HG03469 (cell line): ENCODE data around the gene S100A7A.
"Not testable (repeated sequence)": the region's sequence is repeated elsewhere in the genome, so short reads cannot be mapped to it uniquely, and the experiment has no call there.

Source experiments
- ATAC-seq: cut with Tn5 transposase; IDR thresholded peaks from one replicate; pipeline ENCODE4 v1.9.1; 2021; ENCODE audit warnings: mild to moderate bottlenecking, moderate library complexity, moderate number of reproducible peaks; ENCODE audit not compliant: unreplicated experiment

The S100A7A gene

DNA sequence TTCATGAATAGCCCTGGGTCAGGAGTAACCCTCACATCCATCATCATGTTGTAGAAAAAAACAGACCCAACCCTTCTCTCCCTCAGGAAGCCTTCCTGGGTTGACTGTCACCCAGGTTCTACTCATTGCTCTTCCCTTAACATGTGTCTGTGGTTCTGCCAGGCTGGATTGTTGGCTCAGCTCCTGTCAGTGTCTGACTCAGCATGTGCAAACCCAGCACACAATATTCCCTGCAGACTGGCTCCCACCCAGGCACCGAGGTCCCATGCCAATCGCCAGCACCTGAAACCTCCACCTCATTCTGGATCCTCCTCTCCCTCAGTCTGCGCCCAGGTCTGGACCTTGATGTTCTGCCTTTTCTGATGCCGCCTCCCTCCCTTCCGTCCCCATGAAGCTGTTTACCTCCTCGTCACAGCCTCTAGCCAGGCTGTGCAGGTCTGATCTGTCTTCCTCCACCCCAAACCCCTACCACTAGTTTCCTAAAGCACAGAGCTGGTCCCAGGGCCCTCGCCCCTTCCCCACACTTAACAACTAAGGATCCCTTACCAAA lies 21.1 kb upstream of the S100A7A start:
- ATAC-seq = no peak

DNA sequence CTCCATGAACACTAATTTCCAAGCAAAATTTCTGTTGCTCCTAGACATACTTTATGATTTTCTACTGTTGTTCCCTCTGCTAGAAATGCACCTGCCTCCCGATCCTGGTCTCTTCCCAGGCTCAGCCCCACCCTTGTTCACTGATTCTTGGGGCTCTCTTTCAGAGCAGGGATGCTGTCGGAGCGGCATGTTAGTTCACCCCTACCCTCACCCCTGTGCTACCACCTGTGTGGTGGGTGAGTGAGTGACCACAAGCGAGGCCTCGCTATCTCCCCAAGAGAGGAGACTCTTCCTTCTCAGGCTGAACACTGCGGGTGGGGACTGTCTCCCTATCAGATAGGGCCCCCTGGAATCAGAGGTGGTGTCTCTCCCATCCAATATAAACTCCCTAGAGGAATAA lies 20.5 kb upstream of the S100A7A start:
- ATAC-seq = no peak

DNA sequence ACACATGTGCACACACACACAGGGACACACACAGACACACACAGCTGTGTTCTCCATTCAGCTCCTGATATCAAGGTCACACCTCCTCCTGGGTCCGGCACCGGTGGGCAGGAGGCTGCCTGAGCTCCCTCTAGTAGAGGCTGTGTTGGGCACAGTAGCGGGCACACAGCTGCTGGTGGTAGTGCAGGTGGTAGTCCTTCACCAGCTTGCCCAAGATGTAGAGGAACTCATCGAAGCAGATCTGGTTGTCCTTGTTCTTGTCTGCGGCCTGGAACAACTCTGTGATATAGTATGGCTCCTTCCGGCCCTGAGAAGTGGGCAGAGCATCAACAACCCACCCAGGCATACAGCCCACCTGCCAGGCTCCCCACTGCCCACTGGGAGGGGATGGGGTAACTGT lies 19.9 kb upstream of the S100A7A start:
- ATAC-seq = no peak

DNA sequence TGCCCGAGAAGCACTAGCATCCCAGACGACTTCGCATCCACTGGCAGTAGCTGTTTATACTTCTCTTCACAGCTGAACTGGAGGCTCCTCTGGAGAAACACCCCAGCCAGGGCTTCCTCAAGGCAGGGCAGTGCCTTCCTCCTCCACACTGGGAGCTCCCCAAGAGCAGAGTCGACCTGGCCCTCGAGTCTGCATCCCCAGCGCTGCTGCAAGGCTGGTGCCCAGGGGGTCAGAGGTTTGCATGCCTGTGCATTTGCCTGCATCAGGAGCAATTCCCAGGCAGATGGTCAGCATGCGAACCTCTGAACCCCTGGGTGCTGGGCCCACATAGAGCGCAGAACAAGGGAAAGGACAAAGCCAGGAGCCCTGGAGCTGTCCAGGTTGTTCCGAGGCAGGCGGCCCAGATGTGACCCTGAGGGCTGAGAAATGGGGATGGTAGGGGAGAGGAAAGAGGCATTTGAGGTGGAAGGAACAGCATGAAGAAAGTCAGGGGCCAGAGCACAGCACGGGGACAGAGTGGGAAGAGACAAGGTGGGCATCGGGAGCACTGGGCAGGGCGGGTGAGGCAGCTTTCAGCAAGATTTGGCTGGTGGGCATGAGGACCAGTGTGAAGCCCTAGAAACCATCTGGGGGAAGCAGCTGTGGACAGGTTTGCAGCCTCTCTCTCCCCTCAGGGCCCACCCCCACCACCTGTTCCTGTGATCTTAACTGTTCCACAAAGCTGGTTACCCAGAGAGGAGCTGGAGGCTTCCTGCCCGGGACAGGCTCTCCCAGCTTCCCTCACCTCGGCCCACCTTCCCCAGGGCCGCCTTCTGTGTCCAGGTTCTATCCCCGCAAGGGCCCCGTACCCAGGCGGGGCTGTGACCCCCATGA lies 19.0 kb upstream of the S100A7A start:
- no peak for ATAC-seq

DNA sequence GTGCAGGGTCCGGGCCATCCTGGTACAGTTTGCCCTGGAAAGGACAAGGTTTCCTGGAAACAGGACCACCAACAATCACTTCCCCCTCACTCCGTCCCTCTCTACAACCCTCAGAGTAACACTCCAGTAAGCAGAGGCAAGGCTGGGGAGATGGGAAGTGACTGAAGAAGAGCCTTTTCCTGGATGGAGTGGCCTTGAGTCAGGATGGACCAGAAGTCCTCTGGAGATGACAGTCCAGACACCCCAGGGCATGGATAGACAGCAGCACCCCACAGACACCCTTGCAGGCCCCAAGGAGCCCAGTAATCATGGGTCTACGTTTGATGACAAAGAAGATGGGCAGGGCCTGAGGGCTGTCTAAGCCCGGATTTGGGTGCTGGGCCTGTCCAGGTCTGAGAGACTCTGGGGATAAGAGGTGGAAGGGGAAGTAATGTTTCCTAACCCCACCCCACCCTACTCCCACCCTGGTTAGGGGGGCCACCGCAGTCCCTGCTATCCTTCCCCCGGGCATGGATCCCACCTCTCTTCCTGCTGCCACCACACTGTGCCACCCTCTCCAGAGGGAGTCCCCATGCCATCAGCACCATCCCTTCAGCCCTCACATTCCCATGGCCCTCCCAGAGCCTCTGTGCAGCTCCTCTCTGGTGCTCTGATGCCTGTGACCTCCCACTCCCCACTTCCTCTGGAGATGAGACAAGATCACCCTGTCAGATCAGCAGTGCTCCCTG lies 18.2 kb upstream of the S100A7A start:
- ATAC-seq = no peak

DNA sequence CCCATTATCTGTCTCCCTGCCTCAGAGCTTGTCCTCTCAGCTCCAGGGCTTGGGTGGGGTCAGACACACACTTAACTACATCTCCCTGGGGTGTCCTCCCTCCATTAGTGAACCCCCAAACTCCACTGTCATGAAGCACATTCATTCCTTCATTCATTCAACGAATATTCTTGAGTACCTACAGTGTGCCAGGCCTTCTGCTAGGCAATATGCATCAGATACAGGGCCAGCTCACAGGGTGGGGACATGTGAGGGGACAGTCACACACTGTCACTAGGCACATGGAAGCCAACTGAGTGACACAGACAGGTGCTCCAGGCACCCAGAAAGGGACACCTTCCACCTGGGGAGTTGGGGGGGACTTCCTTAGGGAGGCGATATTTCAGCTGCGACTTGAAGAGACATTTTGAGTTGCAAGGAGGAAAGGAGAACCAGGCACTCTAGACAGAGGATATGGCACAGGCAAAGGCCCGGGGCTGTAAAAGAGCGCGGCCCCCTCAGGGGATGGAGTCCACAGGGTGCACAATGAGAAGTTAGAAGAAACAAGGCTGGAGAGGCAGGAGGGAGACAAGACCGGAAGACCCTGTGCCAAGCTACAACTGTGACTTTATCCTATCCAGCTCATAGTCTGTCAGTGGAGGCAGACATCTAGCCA lies 16.8 kb upstream of the S100A7A start:
- ATAC-seq = no peak

DNA sequence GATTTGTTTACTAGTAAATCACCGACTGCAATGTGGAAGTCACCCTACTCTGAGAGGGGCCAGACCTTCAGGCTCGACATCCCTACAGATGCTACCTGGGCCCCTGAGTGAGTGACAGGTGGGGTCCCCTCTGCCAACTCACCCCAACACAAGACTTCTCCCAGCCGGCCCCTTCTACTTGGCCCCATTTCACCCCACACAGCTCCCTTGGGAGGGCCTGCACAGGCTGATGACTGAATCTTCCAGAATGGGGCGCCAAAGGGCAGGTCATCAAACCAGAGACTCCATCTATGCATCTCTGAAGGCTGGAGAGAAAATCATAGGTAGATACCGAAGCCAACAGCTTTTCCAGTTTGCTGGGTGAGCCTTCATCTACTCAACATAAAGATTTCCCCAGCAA lies 16.1 kb upstream of the S100A7A start:
- ATAC-seq = no peak

DNA sequence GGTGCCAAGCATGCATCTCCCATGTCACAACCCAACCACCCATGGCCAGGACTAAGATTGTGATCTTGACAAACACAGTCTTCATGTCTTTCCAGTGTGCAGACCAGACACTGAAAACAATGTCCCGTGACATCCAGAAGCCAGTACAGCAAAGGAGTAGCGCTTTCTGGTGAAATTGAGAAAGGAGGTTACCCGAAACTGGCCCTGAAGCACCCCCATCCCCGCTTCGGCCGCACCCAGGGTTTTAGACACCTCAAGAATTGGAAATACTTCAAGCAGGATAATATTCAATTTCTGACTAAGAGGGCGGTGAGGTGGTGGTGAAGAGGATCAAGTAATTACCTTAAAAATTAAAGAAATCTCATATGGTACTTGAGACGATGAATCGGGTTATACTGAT lies 14.9 kb upstream of the S100A7A start:
- ATAC-seq = no peak

DNA sequence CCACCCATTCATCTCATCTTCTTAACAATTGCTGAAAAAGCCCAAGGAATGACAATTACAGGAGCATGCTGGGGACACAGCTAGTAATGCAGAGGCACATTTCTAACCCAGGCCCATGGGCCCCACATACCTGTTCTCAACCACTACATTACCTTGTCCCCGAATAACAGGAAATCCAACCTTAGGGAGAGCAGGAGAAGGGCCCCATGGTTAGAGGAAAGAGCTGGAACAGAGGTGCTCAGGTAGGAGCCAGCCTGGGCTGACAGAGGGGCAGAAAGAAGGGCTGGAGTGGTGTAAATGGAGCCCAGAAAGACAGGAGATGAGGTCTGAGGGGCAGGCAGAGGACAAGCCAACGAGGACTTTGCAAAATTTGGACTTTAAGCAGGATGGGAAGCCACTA lies 14.1 kb upstream of the S100A7A start:
- ATAC-seq = no peak

DNA sequence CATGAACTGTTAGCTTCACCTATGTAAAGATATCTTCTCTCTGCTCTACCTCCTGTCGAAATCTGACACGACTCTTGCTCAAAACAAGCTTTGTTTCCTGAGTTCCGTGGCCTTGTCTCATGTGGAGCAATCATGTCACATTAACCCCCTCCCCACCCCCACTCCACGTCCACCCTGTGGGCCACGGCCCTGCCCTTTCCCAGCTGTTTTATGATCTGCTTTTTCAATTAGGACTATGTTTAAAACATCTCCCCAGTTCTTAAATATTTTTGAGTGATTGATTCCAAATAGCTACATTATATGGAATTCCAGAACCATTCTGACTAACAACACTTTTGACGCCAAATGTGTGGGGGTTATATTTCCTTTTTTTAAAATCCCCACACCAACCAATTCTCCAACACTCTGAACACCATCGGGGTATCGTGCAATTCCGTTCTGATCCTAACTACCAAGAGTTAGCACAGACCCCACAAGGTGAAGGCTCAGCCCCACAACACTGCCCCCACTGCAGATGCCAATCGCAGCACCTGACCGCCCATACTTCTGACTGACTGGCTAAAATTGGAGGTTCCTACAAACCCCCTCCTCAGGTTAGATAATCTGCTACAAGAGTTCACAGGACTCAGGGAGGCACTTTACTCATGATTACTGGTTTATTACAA lies 12.8 kb upstream of the S100A7A start:
- ATAC-seq = no peak

DNA sequence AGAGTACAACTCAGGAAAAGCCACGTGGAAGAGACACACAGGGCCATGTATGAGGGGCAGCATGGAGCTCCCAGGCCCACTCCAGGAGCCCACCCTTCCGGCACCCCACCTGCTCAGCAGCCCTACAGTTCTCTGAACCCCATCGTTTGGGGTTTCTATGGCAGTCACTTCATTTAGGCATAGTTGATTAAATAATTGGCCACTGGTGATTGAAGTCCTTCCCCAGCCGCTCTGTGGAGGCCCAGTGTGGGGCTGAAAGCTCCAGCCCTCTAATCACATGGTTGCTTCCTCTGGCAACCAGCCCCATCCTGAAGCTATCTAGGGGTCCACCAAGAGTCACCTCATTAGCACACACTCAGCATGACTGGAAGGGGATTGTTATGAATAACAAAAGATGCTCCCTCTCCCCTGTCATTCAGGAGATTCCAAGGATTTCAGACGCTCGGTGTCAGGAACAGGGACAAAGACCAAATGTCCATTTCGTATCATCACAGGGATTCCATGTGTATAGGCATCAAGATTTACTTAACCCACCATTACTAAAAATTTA lies 12.2 kb upstream of the S100A7A start:
- ATAC-seq = no peak

DNA sequence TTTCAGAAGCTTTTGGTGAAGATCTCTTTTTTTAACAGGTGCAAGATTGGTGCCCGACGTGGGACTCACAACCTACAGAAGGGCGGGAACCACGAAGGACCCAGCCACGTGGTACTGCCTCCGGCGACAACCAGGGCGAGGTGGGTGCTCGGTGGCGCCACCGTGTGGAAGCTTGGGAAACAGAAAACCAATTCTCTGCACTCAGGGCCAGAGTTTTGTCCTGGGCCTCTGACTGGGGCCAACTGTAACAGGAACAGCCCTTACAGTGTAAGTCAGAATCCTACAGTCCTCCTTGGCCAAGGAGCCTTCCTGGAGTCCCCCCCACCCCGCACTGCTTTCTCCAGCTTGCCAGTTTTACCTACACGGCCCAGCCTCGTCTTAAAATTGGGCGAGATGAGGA lies 11.6 kb upstream of the S100A7A start:
- no peak for ATAC-seq

DNA sequence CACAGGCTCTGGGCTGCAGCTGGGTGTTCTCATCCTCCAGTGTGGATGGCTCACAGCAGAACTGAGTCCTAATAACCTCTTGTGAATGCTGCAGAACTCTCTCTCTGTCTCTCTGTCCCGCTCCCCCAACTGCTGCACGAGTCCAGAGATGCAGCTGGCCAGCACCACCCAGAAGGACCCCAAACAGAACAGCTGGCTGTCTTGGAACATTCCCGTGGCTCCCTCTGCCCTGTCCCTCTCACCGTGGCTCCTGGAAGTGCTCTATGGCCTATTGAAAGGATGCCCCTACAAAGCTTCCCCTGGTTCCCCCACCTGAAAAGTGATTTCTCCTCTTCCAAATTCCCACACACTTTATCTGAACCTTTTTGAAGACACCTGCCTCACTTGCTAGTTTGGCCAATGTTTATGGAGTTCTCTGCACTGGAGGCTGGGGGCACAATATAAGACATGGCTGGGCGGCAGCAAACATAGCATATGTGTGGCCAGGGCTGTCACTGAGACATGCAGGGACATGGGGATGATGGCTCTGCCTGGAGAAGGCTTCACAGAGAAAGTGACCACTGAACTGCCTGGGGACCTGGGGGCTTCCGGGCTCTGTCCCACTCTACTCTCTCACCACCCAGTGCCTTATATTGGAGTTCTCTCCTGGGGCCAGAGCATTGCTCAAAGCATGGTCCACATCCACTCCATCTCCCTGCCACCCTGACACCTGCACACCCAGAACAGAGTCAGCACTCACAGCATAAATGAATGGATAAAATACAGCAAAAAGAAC lies 10.3 kb upstream of the S100A7A start:
- not testable (repeated sequence) for ATAC-seq

DNA sequence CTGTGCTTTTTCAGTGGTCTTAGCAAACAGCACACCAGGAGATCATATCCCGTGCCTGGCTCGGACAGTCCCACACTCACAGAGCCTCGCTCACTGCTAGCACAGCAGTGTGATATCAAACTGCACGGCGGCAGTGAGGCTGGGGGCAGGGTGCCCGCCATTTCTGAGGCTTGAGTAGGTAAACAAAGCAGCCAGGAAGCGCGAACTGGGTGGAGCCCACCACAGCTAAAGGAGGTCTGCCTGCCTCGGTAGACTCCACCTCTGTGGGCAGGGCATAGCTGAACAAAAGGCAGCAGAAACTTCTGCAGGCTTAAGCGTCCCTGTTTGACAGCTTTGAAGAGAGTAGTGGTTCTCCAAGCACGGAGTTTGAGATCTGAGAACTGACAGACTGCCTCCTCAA lies 9.0 kb upstream of the S100A7A start:
- ATAC-seq = not testable (repeated sequence)

DNA sequence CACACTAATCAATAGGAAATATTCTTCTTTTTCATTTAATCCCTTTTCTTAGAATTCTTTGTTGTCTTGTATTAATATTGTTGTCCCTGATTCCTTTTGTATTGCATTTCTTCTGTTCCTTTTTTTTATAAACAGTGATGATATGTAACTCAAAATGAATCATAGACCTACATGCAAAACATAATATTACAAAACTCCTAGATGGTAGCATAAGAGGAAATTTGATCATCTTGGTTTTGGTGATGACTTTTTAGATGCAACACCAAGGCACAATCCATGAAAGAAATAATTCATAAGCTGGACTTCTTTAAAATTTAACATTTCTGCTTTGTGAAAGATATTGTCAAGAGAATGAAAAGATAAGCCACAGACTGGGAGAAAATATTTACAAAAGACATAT lies 2.4 kb upstream of the S100A7A start:
- not testable (repeated sequence) for ATAC-seq

DNA sequence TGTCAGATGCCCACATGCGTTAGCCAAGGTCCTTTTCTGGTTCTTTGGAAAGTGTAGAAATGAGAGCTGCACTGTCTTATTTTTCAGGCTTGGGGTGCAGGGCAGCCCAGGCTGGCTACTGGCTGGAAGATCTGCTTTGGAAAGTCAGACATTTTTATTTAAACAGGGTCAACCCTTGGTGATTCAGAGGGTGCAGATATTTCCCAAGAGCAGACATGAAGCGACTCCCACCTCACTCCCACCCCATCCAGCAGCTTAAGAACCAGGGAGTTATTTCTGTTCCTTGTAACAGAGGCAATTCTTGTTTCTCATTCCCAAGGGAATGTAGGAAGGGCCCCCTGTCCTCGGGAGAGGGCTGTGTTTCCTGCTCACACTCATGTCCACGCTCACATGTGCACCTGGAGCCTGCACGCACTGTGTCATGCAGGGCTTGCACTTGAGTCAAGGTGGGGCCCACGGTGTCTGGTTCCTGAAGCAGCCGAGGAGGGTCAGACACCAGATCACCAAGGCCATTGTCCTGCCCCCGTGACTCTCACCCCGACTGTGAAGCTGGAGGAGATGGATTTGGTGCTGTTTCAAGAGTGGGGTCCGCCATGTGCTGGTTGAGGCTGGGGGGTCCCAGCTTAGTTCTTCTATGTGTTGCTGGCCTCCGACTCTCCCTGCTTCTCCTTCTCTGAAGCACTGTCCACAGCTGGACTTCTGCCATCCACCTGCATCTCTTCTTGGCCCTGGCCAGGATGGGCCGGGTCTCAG lies 992 bp downstream of the S100A7A start:
- ATAC-seq = no peak

DNA sequence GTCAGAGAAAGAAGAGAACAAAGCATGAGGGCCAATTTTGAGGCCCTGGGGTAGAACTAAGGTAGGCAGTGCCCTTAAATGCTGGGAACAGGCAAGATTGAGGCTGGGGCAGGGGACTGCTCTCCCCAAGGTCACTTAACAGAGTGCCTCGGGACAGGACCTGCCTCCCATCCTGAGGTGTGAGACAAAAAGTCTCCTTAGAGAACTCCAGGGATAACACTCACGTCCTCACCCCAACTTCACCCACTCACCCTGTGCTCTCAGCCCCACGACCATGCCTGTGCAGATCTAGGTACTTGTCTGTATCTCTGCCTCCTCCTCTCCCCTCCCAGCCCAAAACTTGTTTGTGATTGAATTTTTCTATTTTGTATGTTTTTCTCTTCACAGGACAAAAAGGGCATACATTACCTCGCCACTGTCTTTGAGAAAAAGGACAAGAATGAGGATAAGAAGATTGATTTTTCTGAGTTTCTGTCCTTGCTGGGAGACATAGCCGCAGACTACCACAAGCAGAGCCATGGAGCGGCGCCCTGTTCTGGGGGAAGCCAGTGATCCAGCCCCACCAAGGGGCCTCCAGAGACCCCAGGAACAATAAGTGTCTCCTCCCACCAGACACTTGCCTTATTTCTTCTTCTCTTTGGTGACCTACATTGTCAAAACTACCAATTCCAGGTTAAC lies 2.6 kb downstream of the S100A7A start:
- not testable (repeated sequence) for ATAC-seq

DNA sequence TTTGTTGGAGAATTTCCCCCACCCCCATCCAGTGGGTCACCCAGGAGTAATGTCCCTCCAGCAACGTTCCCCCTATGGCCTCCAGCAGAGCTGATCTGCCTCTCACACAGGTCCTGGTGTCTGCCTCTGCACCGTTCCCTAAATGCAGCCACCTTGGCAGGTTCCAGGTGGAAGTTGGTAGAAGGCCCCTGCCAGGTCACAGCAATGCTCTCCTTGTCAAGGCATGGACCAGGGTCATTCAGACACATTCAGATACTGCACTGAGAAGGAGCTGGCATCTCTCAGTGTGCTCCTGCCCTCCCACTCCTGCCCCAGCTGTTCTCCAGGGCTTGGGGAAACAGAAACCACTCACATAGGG lies 3.1 kb downstream of the S100A7A start:
- not testable (repeated sequence) for ATAC-seq

DNA sequence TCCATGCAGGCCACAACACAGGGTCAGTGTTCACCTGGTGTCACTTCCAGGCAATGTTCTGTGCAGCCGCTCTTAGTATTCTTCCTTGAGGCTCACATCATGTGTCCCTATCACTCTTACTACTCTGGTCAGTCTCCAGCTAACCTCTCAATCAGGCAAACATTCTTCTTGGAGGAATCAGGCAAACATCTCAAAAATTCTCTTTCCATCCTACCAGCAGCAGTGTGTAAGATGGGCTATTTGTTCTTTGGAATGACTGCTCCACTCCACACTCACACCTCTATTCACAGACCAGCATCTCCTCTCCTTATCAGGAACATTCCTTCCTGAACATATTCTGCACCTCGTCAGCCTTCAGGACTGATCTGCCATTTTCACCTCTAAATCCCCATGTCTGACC lies 4.0 kb downstream of the S100A7A start:
- ATAC-seq = no peak
